PC-3 (cell line): ENCODE measurements around the gene PPIF.

Experiments
- CTCF ChIP-seq: fragments of 300-600 bp; sonication (generic); conservative IDR thresholded peaks from 2 replicates; pipeline ENCODE4 v1.5.1; 2017; ENCODE audit warnings: antibody characterized with exemption, low read depth, mild to moderate bottlenecking, low read length
- EZH2phosphoT487 ChIP-seq: fragments of 300-600 bp; sonication (generic); IDR thresholded peaks from 2 replicates; pipeline ENCODE4 v1.6.1; 2018; ENCODE audit warnings: mild to moderate bottlenecking, antibody characterized with exemption, low read length, borderline replicate concordance

- no peak for TF ChIP-seq CTCF
- TF ChIP-seq EZH2phosphoT487: no peak
Measured at GRCh38 chr10:79306644-79307220, 40.5 kb upstream of the PPIF start.
